EL (cell line): ENCODE results near the gene UBE2D1.
"Not testable (repeated sequence)": the region's sequence is repeated elsewhere in the genome, so short reads cannot be mapped to it uniquely, and the experiment has no call there.

Source experiments
- DNase-seq: peaks from one replicate; pipeline ENCODE4 v3.0.0-alpha.2; 2016

Gene UBE2D1

GRCh38 chr10:58384999-58385783, 50.4 kb downstream of the UBE2D1 start, which contains the start of gene TFAM:
Gene TFAM, plus strand, starts transcription at chr10:58385410. Its CDS starts 138 bp downstream, at chr10:58385548.
- peak; percentile 93 for DNase-seq

- peak; percentile 62 for DNase-seq
Measured at GRCh38 chr10:58385784-58386112, 50.9 kb downstream of the UBE2D1 start.

- DNase-seq: no peak
Measured at GRCh38 chr10:58389024-58389423, 54.2 kb downstream of the UBE2D1 start.

GRCh38 chr10:58393317-58393716, 58.5 kb downstream of the UBE2D1 start:
- DNase-seq: no peak

- DNase-seq: no peak
Measured at GRCh38 chr10:58394471-58394870, 59.7 kb downstream of the UBE2D1 start.

GRCh38 chr10:58396057-58396456, 61.3 kb downstream of the UBE2D1 start:
- no peak for DNase-seq

GRCh38 chr10:58397830-58398229, 63.0 kb downstream of the UBE2D1 start:
- no peak for DNase-seq

GRCh38 chr10:58399410-58399809, 64.6 kb downstream of the UBE2D1 start:
- DNase-seq: peak; percentile 55

- peak; percentile 47 for DNase-seq
Measured at GRCh38 chr10:58400609-58401008, 65.8 kb downstream of the UBE2D1 start.

- no peak for DNase-seq
Measured at GRCh38 chr10:58404001-58404400, 69.2 kb downstream of the UBE2D1 start.

- no peak for DNase-seq
Measured at GRCh38 chr10:58409956-58410610, 75.3 kb downstream of the UBE2D1 start.

- DNase-seq: peak; percentile 94
Measured at GRCh38 chr10:58412502-58412961, 77.7 kb downstream of the UBE2D1 start.

GRCh38 chr10:58414270-58415041, 79.7 kb downstream of the UBE2D1 start:
- peak; percentile 80 for DNase-seq

GRCh38 chr10:58415757-58416156, 81.0 kb downstream of the UBE2D1 start:
- DNase-seq: no peak

GRCh38 chr10:58417902-58418301, 83.1 kb downstream of the UBE2D1 start:
- not testable (repeated sequence) for DNase-seq
